DLD1 (cell line): ENCODE measurements around the gene MSH6.

ENCODE experiments used
- in situ Hi-C: cut with HindIII; loops from 2 replicates; pipeline ENCODE4 v1.10.0; 2017; ENCODE audit warnings: low sequenced_read_pairs

The MSH6 gene

GRCh38 chr2:47782671-47783485, at the start of gene MSH6:
MSH6 (plus strand) TSS chr2:47783145; CDS start chr2:47783234, 89 bp downstream.
- in situ Hi-C loops = no loop called here

DNA sequence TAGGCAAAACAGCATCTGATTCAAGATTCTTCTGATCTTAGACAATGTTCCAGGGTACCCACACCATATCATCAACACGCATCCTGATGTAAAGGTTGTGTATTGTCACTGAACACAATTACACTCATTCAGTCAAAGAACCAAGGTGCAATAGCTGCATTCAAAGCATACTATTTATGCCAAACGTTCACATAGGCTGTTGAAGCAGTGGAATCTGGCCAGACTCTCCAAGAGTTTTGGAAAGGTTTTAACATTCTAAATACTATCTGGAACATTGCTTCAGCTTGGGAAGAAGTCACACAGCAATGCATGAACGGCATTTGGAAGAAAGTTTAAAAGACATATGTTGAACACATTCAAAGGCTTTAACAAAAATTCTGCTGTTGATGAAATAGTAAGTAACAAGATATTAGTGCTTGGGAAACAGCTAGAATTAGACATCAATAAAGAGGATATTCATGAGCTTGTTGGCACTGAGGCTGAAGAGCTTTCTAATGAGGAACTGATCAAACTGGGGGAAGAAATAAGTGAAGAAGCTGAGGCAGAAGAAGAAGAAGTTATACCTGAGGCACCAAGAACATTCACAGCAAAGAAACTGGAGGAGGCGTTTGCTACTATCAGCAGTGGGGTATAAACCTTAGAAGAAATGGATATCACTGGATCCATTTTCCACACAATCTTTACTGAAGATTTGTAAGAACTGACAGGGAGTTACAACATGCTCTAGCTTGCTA, 47.6 kb upstream of the MSH6 start:
- in situ Hi-C loops = no loop called here

DNA sequence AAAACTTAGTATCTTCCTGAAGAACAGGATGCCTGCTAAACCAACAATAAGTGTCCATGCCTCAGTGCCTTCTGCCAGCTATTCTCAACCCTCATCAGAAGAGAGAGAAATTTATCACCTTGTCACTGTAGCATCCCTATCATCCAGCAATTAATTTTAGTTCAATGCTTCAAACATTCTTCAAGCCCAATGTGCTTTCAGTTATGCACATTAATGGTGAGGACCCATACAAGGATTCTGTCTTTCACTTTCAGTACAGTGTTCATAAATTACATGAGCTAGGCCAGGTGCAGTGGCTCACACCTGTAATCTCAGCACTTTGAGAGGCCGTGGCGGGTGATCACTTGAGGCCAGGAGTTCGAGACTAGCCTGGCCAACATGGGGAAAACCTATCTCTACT, 47.0 kb upstream of the MSH6 start:
- in situ Hi-C loops = no loop called here

GRCh38 chr2:47737191-47737975, 45.6 kb upstream of the MSH6 start:
- in situ Hi-C loops = no loop called here

GRCh38 chr2:47738331-47738730, 44.6 kb upstream of the MSH6 start:
- in situ Hi-C loops = no loop called here

GRCh38 chr2:47741101-47741500, 41.8 kb upstream of the MSH6 start:
- in situ Hi-C loops = loop anchor here (10.0 kb wide), 1 partner anchor 406 kb away; no protein-coding TSS in a partner anchor

DNA sequence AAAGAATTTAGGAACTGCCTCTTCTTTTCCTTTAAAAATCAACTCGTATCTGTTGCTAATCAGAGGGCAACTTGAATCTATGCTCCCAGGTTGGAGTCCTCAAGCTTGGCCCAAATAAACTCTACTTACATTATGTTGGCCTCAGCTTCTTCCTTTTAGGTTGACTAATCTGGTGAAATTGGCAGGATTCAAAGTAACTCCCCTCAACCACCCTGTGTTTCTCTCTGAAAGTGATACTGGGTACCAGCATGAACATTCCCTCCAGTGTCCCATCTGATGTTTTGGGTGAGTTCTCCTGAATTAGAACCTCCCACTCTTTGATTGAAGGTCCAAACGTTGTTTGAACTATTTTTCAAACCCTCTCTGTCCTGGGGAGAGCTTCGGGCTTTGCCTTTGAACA, 41.3 kb upstream of the MSH6 start:
- in situ Hi-C loops = loop anchor here (10.0 kb wide), 1 partner anchor 407 kb away; no protein-coding TSS in a partner anchor

GRCh38 chr2:47744074-47744473, 38.9 kb upstream of the MSH6 start:
- in situ Hi-C loops = loop anchor here (10.0 kb wide), 1 partner anchor 409 kb away; no protein-coding TSS in a partner anchor

DNA sequence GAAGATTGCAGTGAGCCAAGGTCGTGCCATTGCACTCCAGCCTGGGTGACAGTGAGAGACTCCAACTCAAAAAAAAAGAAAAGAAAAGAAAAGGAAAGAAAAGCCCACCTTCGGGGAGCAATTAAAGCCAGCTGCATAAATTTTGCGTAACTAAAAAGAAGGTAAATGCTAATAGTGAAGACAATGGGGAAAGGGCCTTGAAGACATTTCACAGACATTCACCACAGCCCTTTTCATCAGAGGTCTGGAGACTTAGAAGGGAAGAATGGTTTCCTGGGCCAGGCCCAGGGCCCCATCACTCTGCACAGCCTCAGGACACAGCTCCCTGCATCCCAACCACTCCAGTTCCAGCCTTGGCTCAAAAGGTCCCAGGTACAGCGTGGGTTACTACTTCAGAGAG, 35.1 kb upstream of the MSH6 start:
- in situ Hi-C loops = loop anchor here (10.0 kb wide), 1 partner anchor 413 kb away; no protein-coding TSS in a partner anchor

DNA sequence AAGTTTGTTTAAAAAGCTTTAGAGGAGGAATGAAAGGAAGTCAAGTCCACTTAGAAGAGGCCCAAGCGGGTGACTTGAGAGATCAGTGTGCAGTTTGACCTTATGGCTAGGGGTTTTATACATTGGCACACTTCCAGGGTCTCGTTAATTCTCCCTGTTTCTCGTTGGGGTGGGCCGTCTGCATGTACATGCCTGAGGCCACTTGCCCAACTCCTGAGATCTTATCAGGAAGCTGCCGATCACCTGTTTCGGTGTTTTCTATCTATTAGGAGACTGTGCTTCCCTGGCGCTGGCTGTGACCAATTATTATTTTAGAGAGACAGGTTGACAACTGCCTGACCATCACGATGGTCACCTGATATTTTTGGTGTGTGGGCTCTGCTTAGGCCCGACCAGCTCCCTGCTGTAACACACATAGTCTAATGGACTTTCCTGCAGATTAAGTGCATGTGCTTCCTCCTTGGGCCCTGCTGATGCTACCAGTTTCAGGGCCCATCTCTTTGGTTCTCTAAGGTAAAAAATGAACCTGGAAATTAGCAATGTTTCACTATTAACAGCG, 31.0 kb upstream of the MSH6 start:
- in situ Hi-C loops = no loop called here

DNA sequence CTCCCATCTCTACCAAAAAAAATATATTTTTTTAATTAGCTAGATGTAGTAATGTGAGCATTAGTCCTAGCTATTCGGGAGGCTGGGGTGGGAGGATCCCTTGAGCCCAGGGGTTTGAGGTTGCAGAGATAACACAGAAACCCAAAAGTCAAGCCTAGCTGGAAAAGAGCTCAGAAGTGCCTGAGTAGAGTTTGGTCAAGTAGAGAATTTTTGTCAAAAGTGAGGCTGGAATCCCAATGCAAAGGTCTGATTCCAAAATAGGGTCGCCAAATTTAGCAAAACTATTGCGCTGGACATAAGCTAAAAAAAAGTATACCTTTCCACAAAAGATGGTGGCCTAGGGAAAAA, 15.5 kb upstream of the MSH6 start:
- in situ Hi-C loops = no loop called here

GRCh38 chr2:47767880-47768609, 14.9 kb upstream of the MSH6 start:
- in situ Hi-C loops = no loop called here

DNA sequence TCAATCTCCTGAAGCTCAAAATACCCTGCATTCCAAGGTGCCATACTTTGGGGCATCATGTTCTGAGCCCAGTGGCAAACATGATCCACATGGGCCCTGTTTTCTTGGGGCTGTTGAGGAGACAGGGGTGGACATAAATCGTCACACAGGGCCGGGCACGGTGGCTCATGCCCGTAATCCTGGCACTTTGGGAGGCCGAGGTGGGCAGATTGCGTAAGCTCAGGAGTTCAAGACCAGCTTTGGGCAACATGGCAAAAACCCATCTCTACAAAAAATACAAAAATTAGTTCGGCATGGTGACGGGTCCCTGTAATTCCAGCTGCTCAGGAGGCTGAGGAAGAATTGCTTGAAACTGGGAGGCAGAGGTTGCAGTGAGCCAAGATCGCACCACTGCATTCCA, 13.6 kb upstream of the MSH6 start:
- in situ Hi-C loops = no loop called here

DNA sequence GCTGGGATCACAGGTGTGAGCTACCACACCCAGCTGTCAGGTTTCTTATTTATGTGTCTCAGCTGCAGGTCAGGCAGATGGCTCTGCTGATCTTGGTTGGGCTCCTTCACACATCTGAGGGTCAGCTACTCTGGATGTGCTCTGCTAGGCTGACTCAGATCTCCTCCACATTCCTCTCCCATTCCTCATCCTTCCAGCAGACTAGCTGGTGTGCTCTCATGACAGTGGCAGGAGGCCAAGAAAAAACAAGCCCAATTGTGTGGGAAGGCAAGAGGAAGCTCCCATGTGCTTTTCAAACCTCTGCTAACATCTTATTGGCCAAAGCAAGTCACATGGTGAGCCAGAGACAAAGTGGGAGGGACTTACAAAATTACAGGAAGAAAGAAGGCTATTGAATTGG, 11.7 kb upstream of the MSH6 start:
- in situ Hi-C loops = loop anchor here (10.0 kb wide), 1 partner anchor 436 kb away; no protein-coding TSS in a partner anchor

GRCh38 chr2:47772343-47772742, 10.6 kb upstream of the MSH6 start:
- in situ Hi-C loops = loop anchor here (10.0 kb wide), 1 partner anchor 438 kb away; no protein-coding TSS in a partner anchor

GRCh38 chr2:47774567-47774966, 8.4 kb upstream of the MSH6 start:
- in situ Hi-C loops = loop anchor here (10.0 kb wide), 1 partner anchor 440 kb away; no protein-coding TSS in a partner anchor

- in situ Hi-C loops = loop anchor here (10.0 kb wide), 1 partner anchor 443 kb away; no protein-coding TSS in a partner anchor
Observed at GRCh38 chr2:47777277-47777937, 5.5 kb upstream of the MSH6 start.

DNA sequence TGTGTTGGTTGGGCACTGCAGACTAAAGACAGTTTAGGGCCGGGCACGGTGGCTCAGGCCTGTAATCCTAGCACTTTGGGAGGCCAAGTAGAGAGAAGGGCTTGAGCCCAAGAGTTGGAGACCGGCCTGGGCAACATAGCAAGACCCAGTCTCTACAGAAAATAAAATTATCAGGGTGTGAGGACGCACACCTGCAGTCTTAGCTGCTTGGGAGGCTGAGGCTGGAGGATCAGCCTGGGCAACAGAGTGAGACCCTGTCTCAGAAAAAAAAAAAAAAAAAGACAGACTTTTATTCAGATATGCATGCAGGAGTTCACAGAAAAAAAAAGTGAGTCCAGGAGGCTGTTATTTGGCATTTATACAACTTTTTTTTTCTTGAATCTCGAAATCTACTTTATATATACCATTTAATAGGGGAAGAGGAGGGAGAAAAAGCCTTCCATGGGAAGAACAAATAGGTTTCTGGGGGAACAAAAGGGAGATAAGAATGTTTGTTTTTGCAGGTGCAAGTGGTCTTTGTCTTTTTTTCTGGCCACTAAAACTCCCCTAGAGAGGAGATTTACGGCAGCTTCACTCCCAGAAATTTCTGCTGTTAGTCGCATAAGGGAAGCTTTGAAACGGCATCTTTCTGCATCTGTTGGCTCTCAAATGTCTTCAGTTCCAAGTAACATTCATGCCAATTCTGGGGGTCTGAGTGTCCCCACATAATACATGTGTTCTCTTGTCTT, 4.1 kb upstream of the MSH6 start:
- in situ Hi-C loops = loop anchor here (10.0 kb wide), 1 partner anchor 444 kb away; no protein-coding TSS in a partner anchor

GRCh38 chr2:47779426-47779790, 3.5 kb upstream of the MSH6 start:
- in situ Hi-C loops = loop anchor here (10.0 kb wide), 1 partner anchor 445 kb away; no protein-coding TSS in a partner anchor
